Neural cell (in vitro differentiated cells): ENCODE results near the gene ZBED4.

Source experiments
- CTCF ChIP-seq: fragments of 450-650 bp; IDR thresholded peaks from 2 replicates; pipeline ENCODE4 v1.5.1; 2014; ENCODE audit warnings: antibody characterized with exemption, mild to moderate bottlenecking, moderate library complexity; ENCODE audit not compliant: poor library complexity, severe bottlenecking
- EP300 ChIP-seq: fragments of 450-650 bp; conservative IDR thresholded peaks from 2 replicates; pipeline ENCODE4 v1.6.1; 2014; ENCODE audit warnings: antibody characterized with exemption, mild to moderate bottlenecking, moderate library complexity; ENCODE audit not compliant: poor library complexity, severe bottlenecking
- EZH2 ChIP-seq: fragments of 200-600, 300-800 bp; shearing (Covaris generic), sonication (generic); IDR thresholded peaks from 2 replicates; pipeline ENCODE4 v1.6.1; 2014; ENCODE audit warnings: antibody characterized with exemption, low read length, borderline replicate concordance, mild to moderate bottlenecking; ENCODE audit not compliant: insufficient read depth, poor library complexity, severe bottlenecking
- MXI1 ChIP-seq: fragments of 450-650 bp; conservative IDR thresholded peaks from 2 replicates; pipeline ENCODE4 v1.6.1; 2014; ENCODE audit warnings: antibody characterized with exemption, mild to moderate bottlenecking; ENCODE audit not compliant: poor library complexity, severe bottlenecking
- POLR2AphosphoS5 ChIP-seq: IDR thresholded peaks from 2 replicates; pipeline ENCODE4 v1.6.1; 2012
- RAD21 ChIP-seq: fragments of 450-650 bp; conservative IDR thresholded peaks from 2 replicates; pipeline ENCODE4 v1.6.1; 2014; ENCODE audit warnings: antibody characterized with exemption, mild to moderate bottlenecking, moderate library complexity
- REST ChIP-seq: IDR thresholded peaks from 2 replicates; pipeline ENCODE4 v1.6.1; 2012; ENCODE audit warnings: borderline replicate concordance
- SMC3 ChIP-seq: fragments of 450-650 bp; conservative IDR thresholded peaks from 2 replicates; pipeline ENCODE4 v1.6.1; 2014; ENCODE audit warnings: antibody characterized with exemption, mild to moderate bottlenecking, moderate library complexity; ENCODE audit not compliant: poor library complexity
- TAF1 ChIP-seq: IDR thresholded peaks from 2 replicates; pipeline ENCODE4 v1.6.1; 2012; ENCODE audit warnings: low read depth

- no peak for TF ChIP-seq TAF1
- no peak for TF ChIP-seq POLR2AphosphoS5
- no peak for TF ChIP-seq CTCF
- no peak for TF ChIP-seq EZH2
- TF ChIP-seq REST: no peak
- TF ChIP-seq SMC3: no peak
- no peak for TF ChIP-seq MXI1
- no peak for TF ChIP-seq EP300
- no peak for TF ChIP-seq RAD21
Measured at GRCh38 chr22:49824185-49824925, 29.3 kb upstream of the ZBED4 start.
